PC-9 (cell line): ENCODE measurements around the gene VGF.

Source experiments
- CTCF ChIP-seq: fragments of 200-600 bp; sonication (generic); conservative IDR thresholded peaks from 2 replicates; pipeline ENCODE4 v1.6.1; 2017; ENCODE audit warnings: mixed run types, antibody characterized with exemption, mild to moderate bottlenecking, moderate library complexity
- EZH2 ChIP-seq: fragments of 200-600 bp; sonication (generic); IDR thresholded peaks from 2 replicates; pipeline ENCODE4 v1.8.0; 2017; ENCODE audit warnings: antibody characterized with exemption, low read depth

GRCh38 chr7:101115215-101115614 lies 50.2 kb downstream of the VGF start:
- TF ChIP-seq CTCF (no peak), EZH2 (no peak)
